Peyer's patch (tissue), 4 donors: ENCODE data around the gene ANKRD40CL. TPM values are rescaled to one million over a fixed set of nuclear protein-coding genes. Genes with fewer than 3 reads are reported as not detected.

Experiments used
- DNase-seq, 3 donors: peaks; one replicate each; pipeline ENCODE4 v3.0.0-alpha.2; 2017 to 2019
- H3K27ac ChIP-seq, 4 donors: fragments of 200-600 bp; sonication (generic); one replicate each; pipeline ENCODE4 v1.5.1; 2016 to 2019
- H3K27me3 ChIP-seq, 2 donors: fragments of 200-600 bp; sonication (generic); one replicate each; pipeline ENCODE4 v1.5.1; 2019
- H3K36me3 ChIP-seq, 3 donors: fragments of 200-600 bp; sonication (generic); one replicate each; pipeline ENCODE4 v1.5.1; 2016 to 2019
- H3K4me1 ChIP-seq, 4 donors: fragments of 200-600 bp; sonication (generic); one replicate each; pipeline ENCODE4 v1.5.1; 2016 to 2019
- H3K4me3 ChIP-seq, 4 donors: fragments of 200-600 bp; sonication (generic); 1 replicate in 3 of 4; 2 replicates in 1 of 4; pipeline ENCODE4 v1.5.1; 2016 to 2019; ENCODE audit warnings: mild to moderate bottlenecking in 1 of 4
- H3K9me3 ChIP-seq, 4 donors: fragments of 200-600 bp; sonication (generic); one replicate each; pipeline ENCODE4 v1.5.1; 2016 to 2019; ENCODE audit warnings: mild to moderate bottlenecking in 1 of 4
- CTCF ChIP-seq, 6 experiments: fragments of 450-650 bp in 4 of 6; fragments of 200-600 bp in 2 of 6; sonication (generic) in 1 of 6; IDR thresholded peaks; one replicate each; pipeline ENCODE4 v1.5.1; 2017 to 2019; ENCODE audit warnings: antibody characterized with exemption in 6 of 6, mild to moderate bottlenecking in 3 of 6, moderate library complexity in 1 of 6
- POLR2A ChIP-seq, 2 donors: fragments of 450-650 bp; IDR thresholded peaks; one replicate each; pipeline ENCODE4 v1.5.1; 2017; ENCODE audit warnings: antibody characterized with exemption in 2 of 2, mild to moderate bottlenecking in 2 of 2, moderate library complexity in 2 of 2
- total RNA-seq, 4 donors: library from RNA; depleted of rRNA; stranded (reverse); fragments of >200 nt; gene quantifications; one replicate each; pipeline ENCODE4 v1.1.0, GENCODE V29; 2016

The ANKRD40CL gene
- total RNA-seq, 4 donors from 2014 or later, result 9.9 to 150 (median 139) TPM

GRCh38 chr17:50770346-50770745 is 3.0 kb upstream of the ANKRD40CL start:
- no peak for DNase-seq
- TF ChIP-seq CTCF (IDR thresholded peaks at IDR 0.05) (no peak), POLR2A (IDR thresholded peaks at IDR 0.05) (no peak)
- no peaks in the 10 kb centered on the region for H3K27me3 ChIP-seq
- H3K9me3 ChIP-seq, result no peaks in the 10 kb centered on the region
- peaks cover 0 to 12% (median 0%) of the 10 kb centered on the region in 4 donors for H3K4me1 ChIP-seq
- H3K27ac ChIP-seq, result no peak overlapping the region
- no peak overlapping the region for H3K4me3 ChIP-seq
- no peaks in the 10 kb centered on the region for H3K36me3 ChIP-seq

DNA sequence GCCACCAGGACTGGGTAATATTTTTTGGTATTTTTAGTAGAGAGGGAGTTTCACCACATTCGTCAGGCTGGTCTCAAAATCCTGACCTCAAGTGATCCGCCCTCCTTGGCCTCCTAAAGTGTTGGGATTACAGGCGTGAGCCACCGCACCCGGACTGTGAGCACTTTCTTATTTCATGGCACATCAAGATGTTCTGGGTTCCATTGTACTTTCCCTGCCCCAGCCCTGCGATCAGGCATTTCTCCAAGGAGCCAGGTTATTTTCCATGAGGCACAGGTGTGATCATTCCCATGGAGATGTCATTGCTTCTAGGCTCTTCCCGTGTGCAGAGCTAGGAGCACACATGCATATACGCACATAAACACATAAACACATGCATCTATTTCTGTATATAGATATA is 2.6 kb upstream of the ANKRD40CL start:
- TF ChIP-seq CTCF (IDR thresholded peaks at IDR 0.05) (no peak), POLR2A (IDR thresholded peaks at IDR 0.05) (no peak)
- no peaks in the 10 kb centered on the region for H3K9me3 ChIP-seq
- H3K27ac ChIP-seq, result no peak overlapping the region

GRCh38 chr17:50768346-50768761 is 1.0 kb upstream of the ANKRD40CL start:
- Histone ChIP-seq H3K36me3 (no peaks in the 10 kb centered on the region), H3K4me3 (no peak overlapping the region), H3K4me1 (peaks cover 0 to 32% (median 7%) of the 10 kb centered on the region in 4 donors), H3K9me3 (no peaks in the 10 kb centered on the region), H3K27me3 (no peaks in the 10 kb centered on the region), H3K27ac (peak overlapping the region in 3 of 4 donors; percentile 82 to 96 (median 94))
- DNase-seq, result peak in 2 of 3 donors; percentile 95 to 96
- TF ChIP-seq POLR2A (IDR thresholded peaks at IDR 0.05), result peak in 1 of 2 donors; percentile 74
- no peak for TF ChIP-seq CTCF (IDR thresholded peaks at IDR 0.05)

More for the DNA sequence above, 2.6 kb upstream of the ANKRD40CL start:
- peak in 1 of 3 donors; percentile 36 for DNase-seq
- Histone ChIP-seq H3K36me3 (no peaks in the 10 kb centered on the region), H3K4me1 (peaks cover 0 to 17% (median 2%) of the 10 kb centered on the region in 4 donors), H3K4me3 (no peak overlapping the region), H3K27me3 (no peaks in the 10 kb centered on the region)

DNA sequence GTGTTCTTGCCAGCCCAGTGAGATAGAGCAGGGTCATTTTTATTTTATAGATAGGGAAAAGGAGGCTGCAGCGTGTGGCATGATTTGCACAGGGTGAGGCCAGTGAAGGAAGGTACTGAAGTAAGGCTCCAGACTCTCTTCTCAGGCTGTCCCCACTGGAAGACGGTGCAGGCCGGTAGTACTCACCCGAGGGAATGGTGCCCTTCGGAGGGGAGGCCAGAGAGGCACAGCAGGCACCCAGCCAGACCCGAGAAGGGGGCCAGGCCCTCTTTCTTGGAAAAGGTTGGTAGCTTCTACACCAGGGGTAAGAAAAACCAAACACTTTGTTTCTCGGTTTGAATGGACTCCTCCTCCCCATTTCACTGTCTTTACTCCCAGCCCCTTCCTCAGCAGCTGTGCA is 288 bp downstream of the ANKRD40CL start:
- peak in 1 of 3 donors; percentile 63 for DNase-seq
- peak overlapping the region in 3 of 4 donors; percentile 82 to 96 (median 94) for H3K27ac ChIP-seq
- peaks cover 0 to 34% (median 7%) of the 10 kb centered on the region in 4 donors for H3K4me1 ChIP-seq
- H3K9me3 ChIP-seq, result no peaks in the 10 kb centered on the region
- no peaks in the 10 kb centered on the region for H3K27me3 ChIP-seq
- TF ChIP-seq CTCF (IDR thresholded peaks at IDR 0.05) (no peak), POLR2A (IDR thresholded peaks at IDR 0.05) (no peak)
- peak overlapping the region in 3 of 4 donors; percentile 6 to 58 (median 52) for H3K4me3 ChIP-seq
- H3K36me3 ChIP-seq, result peaks cover 0 to 10% (median 0%) of the 10 kb centered on the region in 3 donors

DNA sequence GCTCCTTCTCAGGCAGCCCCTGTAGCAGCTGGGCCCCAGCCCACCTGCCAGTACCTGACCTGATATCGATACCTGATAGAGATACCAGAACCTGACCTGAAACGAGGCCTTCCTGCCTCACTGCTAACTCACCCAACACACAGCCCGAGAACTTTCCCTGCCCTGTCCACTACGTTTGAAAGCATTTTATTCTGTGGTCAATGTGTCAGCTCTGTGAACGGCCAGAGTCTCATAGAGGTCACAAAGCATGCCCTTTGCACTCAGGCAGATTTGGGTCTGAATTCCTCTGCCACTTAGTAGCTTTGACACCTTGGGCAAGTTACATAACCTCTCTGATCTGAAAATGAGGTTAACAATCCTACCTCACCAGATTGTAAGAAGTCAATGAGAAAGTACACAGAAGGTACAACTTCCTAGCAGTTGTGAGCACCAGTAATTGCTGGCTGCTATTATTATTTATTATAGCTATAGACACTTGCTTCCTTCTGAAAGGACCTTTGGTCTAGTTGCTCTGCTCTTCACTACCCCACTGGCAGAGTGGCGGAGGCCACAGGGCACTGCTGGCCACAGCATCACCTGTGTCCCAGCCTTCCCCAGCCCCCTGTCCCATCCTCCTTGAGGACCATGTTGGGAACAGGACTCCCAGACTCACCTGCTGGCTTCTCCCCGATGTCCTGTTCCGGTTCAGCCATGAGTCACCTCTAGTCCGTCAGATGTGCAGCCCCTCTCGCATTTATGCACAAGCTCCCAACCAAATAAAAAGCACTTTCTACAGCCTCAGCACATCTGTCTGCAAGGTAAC is 895 bp downstream of the ANKRD40CL start:
- peak in 2 of 3 donors; percentile 68 to 82 for DNase-seq
- peak overlapping the region in 3 of 4 donors; percentile 6 to 58 (median 52) for H3K4me3 ChIP-seq
- no peaks in the 10 kb centered on the region for H3K27me3 ChIP-seq
- H3K36me3 ChIP-seq, result peaks cover 0 to 16% (median 0%) of the 10 kb centered on the region in 3 donors
- peak overlapping the region in 3 of 4 donors; percentile 82 to 96 (median 94) for H3K27ac ChIP-seq
- H3K4me1 ChIP-seq, result peaks cover 0 to 34% (median 7%) of the 10 kb centered on the region in 4 donors
- peak in 2 of 6 experiments; percentile 17 to 26 for TF ChIP-seq CTCF (IDR thresholded peaks at IDR 0.05)
- peak; percentile 85 to 89 for TF ChIP-seq POLR2A (IDR thresholded peaks at IDR 0.05)
- no peaks in the 10 kb centered on the region for H3K9me3 ChIP-seq
